Activated CD4-positive, alpha-beta T cell treated with anti-CD3 and anti-CD28 coated beads, Interleukin-2, amount 10 ng/mL, durations not matched to agents 24 days and 14 days (primary cell): ENCODE measurements around the gene ENG. TPM values are rescaled to one million over a fixed set of nuclear protein-coding genes. Genes with fewer than 3 reads are reported as not detected.
A peak's percentile ranks its signal among the peaks of the same experiment; 100 is the strongest.
"Not testable (repeated sequence)": the region's sequence is repeated elsewhere in the genome, so short reads cannot be mapped to it uniquely, and the experiment has no call there.

Source experiments
- DNase-seq: peaks from one replicate; pipeline ENCODE4 v3.0.0; 2022
- H3K27ac Mint-ChIP-seq: one replicate; pipeline ENCODE4 v1.8.0; 2022; ENCODE audit warnings: mild to moderate bottlenecking, mixed read lengths
- H3K27me3 Mint-ChIP-seq: one replicate; pipeline ENCODE4 v1.8.0; 2022; ENCODE audit warnings: mixed read lengths
- H3K36me3 Mint-ChIP-seq: one replicate; pipeline ENCODE4 v1.8.0; 2022; ENCODE audit warnings: low read depth, mild to moderate bottlenecking, mixed read lengths
- H3K4me1 Mint-ChIP-seq: one replicate; pipeline ENCODE4 v1.8.0; 2021; ENCODE audit warnings: mixed read lengths
- H3K4me3 Mint-ChIP-seq: one replicate; pipeline ENCODE4 v1.8.0; 2022; ENCODE audit warnings: mild to moderate bottlenecking, moderate library complexity, mixed read lengths
- H3K9me3 Mint-ChIP-seq: one replicate; pipeline ENCODE4 v1.8.0; 2021; ENCODE audit warnings: mixed read lengths
- intact Hi-C: fragments of 100-400 bp; cut with micrococcal nuclease; formaldehyde crosslinking; loops from one replicate; pipeline ENCODE4 v1.15.1; 2023
- total RNA-seq: library from RNA; stranded (reverse); gene quantifications from 2 replicates; pipeline ENCODE4 v1.2.3, GENCODE V29; 2022

Gene ENG
- total RNA-seq, 1 donor from 2014 or later = 29.9 TPM

DNA sequence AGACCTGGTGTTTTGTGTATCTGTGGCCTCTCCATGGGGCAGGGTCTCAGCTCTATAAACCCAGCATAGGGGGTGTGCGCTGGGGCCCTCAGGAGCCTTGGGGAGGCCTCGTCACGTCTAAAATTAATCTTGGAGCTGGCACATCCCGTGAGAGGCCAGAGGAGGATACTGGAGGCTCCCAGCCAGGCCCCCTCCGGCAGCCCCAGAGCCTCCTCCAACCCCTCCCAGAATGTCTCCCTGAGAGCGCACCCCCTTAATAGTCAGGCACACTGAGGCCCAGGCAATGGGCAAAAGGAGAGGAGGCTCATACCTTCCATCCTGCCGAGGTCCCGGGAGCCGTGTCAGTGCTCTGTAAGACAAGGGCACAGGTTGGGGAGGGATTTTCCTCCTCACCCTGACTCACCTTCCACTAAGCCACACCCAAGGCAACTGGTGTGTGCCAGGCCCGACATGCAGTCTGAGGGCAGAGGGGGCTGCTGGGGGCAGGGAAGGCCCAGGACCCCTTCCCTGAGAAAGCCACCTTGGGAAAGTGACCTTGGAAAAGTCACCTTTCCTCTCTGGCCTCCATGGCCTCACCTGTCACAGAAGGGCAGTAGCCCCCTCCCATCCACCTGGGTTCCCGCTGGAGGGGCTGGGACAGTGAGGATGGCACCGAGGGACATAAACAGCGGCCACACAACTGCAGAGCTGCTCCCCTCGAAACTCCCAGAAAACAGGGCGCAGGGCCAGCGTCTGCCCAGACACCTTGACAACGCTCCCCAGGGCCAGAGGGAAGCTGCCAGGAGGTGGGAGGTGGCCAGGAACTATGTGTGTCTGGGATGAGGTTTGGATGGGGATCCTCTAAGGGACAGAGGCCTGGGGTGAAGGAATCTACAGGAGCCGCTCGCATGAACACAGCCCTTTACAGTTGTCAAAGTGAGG, 20.1 kb upstream of the ENG start:
- no peak overlapping the region for H3K27ac Mint-ChIP-seq
- intact Hi-C loops = no loop called here

DNA sequence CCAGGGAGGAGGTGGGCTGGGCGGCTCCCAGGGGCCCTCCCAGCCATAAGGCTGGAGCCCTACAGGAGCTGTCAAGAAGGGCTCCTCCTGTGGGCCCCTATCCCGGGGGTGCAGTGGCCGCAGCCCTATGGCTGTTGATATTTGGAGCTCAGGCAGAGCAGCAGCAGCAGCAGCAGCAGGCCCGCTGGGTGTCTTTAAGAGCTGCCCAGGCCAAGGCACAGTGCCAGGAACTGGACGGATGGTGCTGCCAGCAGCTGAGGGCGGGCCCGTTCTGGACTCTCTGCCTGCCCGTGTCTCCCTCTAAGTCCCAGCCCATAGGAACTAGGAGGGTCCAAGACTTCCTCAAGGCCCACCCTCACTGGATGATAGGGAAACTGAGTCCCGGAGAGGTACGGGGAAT, 19.4 kb upstream of the ENG start:
- Mint-ChIP-seq H3K4me1 (no peaks in the 10 kb centered on the region), H3K36me3 (peaks cover 4% of the 10 kb centered on the region), H3K9me3 (no peaks in the 10 kb centered on the region), H3K4me3 (no peak overlapping the region), H3K27me3 (no peaks in the 10 kb centered on the region), H3K27ac (no peak overlapping the region)
- intact Hi-C loops = no loop called here
- no peak for DNase-seq

More for the DNA sequence above, 20.1 kb upstream of the ENG start:
- Mint-ChIP-seq H3K27me3 (no peaks in the 10 kb centered on the region), H3K4me1 (no peaks in the 10 kb centered on the region), H3K9me3 (no peaks in the 10 kb centered on the region), H3K36me3 (peaks cover 4% of the 10 kb centered on the region), H3K4me3 (no peak overlapping the region)
- DNase-seq = no peak

DNA sequence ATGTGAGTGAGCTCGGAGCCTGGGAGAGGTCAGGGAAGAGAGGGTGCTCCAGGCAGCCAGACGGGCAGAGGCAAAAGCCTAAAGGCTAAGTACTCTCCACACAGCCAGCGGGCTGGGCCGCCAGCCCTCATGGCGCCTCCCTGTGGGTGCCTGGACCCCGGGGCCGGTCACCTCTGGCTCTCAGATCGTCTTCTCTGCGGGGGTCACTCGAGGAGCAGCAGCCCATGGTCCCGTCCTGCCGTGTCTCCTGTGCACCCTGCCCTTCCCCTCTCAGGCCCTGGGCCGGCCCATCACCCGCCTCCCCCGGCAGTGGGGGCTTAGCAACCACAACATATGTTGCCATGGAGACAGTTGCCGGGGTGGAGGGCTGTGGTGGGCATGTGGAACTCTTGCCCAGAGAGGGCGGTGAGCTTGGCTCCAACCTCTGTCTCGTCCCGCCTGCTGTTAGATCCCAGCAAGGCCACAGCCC, 18.8 kb upstream of the ENG start:
- H3K9me3 Mint-ChIP-seq = no peaks in the 10 kb centered on the region
- no peak overlapping the region for H3K27ac Mint-ChIP-seq
- intact Hi-C loops = no loop called here
- no peak for DNase-seq
- H3K36me3 Mint-ChIP-seq = peaks cover 1% of the 10 kb centered on the region
- no peak overlapping the region for H3K4me3 Mint-ChIP-seq
- H3K4me1 Mint-ChIP-seq = no peaks in the 10 kb centered on the region
- no peaks in the 10 kb centered on the region for H3K27me3 Mint-ChIP-seq

DNA sequence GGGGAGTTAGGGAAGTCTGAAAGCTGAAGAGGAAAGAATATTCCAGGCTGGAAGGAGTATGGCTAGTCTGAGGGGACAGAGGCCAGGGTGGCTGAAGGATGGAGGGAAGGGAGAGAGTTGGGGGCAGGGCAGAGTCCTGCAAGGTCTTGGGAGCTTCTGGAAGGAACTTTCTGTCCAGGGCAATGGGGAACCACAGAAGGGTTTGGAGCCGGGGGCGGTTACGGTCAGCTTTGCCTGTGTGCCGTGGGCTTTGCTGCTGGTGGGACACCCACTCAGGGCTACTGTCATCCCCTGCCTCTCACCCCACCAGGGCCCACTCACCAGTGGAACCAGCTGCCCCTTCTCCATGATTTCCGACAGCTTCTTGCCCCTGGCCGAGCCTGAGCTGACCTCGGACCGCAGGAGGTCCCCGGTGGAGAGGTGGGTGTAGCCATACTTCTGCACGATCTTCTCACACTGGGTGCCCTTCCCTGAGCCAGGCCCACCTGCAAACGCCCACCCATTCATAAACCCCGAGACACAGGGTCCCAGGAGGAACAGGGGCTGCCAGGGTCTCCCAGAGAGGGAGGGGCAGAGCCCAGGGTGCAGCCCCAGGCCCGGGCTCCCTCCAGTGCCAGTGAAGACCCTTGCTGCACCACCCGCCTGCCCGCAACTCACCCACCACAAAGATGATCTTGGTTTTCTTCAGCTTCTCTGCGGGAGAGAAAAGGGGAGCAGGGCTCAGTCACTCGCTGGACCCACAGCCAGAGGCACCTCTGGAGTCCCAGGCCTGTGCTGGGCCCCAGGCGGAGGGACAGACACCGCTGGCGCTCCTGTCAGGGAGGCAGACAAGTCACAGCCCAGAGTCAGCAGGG, 18.1 kb upstream of the ENG start:
- intact Hi-C loops = no loop called here

DNA sequence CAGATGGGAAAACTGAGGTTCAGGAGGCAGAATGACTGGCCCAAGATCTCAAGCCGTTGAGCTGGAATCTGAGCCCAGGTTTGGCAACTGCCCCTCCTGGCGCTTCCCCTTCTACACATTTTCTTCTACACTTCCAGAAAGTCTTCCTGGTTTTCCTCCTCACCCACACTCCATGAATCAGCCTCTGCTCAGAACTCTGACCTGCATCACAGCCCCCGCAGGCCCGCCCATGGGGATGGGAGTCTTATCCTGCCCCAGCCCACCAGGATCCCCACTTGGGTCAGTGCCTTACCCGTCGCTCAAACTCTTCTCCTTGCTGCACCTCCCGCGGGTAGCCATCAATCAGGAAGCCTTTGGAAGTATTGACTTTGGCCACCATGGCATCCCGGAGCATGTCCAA, 17.1 kb upstream of the ENG start:
- intact Hi-C loops = no loop called here
- H3K27ac Mint-ChIP-seq = no peak overlapping the region
- H3K9me3 Mint-ChIP-seq = no peaks in the 10 kb centered on the region
- no peaks in the 10 kb centered on the region for H3K27me3 Mint-ChIP-seq
- H3K4me1 Mint-ChIP-seq = no peaks in the 10 kb centered on the region
- no peak for DNase-seq
- H3K4me3 Mint-ChIP-seq = no peak overlapping the region
- H3K36me3 Mint-ChIP-seq = no peaks in the 10 kb centered on the region

More for the DNA sequence above, 18.1 kb upstream of the ENG start:
- no peak for DNase-seq
- Mint-ChIP-seq H3K4me3 (no peak overlapping the region), H3K4me1 (no peaks in the 10 kb centered on the region), H3K36me3 (no peaks in the 10 kb centered on the region), H3K9me3 (no peaks in the 10 kb centered on the region), H3K27ac (no peak overlapping the region), H3K27me3 (no peaks in the 10 kb centered on the region)

DNA sequence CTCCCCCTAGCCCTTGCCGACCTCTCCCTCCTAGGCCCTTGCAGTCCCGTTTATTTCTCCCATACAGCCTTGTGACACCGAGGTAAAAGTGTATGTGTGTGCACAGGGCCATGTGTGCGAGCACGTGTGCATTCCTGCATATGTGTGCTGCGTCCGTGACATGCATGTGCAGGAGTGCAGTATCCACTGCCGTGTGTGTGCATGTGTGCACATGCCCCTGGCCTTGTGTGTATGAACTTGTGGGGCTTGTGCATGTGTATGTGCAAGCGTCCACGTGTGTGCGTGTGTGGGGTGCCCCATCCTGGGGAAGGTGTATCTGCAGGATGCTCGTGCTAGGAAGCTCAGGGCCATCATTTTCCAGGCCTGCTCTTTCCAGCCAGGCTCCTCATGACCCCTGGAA, 16.4 kb upstream of the ENG start:
- H3K4me1 Mint-ChIP-seq = peaks cover 1% of the 10 kb centered on the region
- H3K27ac Mint-ChIP-seq = no peak overlapping the region
- peaks cover 1% of the 10 kb centered on the region for H3K36me3 Mint-ChIP-seq
- H3K9me3 Mint-ChIP-seq = no peaks in the 10 kb centered on the region
- H3K27me3 Mint-ChIP-seq = no peaks in the 10 kb centered on the region
- H3K4me3 Mint-ChIP-seq = no peak overlapping the region
- DNase-seq = no peak
- intact Hi-C loops = loop anchor here (1.0 kb wide), 1 partner anchor 136 kb away; the partner anchor contains the start of gene TOR2A

DNA sequence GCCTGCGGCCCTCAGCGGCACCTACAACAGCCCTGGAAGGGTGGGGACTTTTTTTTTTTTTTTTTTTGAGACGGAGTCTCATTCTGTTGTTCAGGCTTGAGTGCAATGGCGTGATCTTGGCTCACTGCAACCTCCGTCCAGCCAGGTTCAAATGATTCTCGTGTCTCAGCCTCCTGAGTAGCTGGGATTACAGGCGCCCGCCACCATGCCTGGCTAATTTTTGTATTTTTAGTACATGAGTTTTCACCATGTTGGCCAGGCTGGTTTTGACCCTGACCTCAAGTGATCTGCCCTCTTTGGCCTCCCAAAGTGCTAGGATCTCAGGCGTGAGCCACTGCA, 15.7 kb upstream of the ENG start:
- H3K36me3 Mint-ChIP-seq, H3K4me3 Mint-ChIP-seq: not testable (repeated sequence)

DNA sequence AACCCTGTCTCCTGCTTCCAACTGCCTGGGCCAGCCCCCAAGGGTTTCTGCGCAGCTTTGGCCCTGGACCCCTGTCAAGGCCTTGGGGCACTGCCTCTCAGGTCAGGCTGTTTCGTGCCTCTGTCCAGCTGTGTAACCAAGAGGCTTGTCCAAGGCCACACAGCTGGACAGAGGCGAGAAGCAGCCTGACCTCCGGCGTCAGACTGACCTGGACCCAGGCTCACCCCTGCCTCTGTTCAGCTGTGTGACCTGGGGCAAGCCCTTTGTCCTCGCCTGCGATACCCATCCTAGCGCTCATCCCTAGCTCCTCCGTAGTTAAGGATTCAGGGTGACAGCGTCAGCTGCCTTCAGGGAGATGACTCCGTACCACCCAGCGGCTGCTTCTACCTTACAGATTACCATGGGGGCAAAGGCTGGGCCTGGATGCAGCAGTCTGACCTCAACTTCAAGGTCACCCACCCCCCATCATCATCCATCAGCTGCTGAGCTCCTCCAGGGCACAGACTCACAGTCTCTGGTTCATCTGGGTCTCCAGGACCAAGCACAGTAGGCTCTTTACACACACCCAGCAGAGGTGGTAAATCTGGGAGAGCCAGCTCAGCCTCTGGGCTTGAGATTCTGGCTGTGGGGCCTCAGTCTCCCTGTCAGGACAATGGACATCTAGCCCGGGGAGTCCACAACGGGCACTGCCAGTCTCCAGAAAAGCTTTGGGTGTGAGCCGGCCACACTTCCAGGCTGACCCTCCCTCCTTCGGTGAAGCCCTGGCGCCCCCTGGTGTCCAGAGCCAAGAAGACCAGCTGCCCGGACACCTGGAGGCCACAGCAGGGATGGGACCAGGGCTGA, 15.1 kb upstream of the ENG start:
- peak; percentile 95 for DNase-seq
- intact Hi-C loops = loop anchor here (1.0 to 10.0 kb wide), 4 partner anchors 53 to 255 kb away; partner anchors contain the start of genes CDK9, STXBP1 and TOR2A
- H3K27ac Mint-ChIP-seq = no peak overlapping the region
- peaks cover 3% of the 10 kb centered on the region for H3K36me3 Mint-ChIP-seq
- H3K27me3 Mint-ChIP-seq = no peaks in the 10 kb centered on the region
- H3K4me1 Mint-ChIP-seq = peaks cover 11% of the 10 kb centered on the region
- no peaks in the 10 kb centered on the region for H3K9me3 Mint-ChIP-seq
- H3K4me3 Mint-ChIP-seq = no peak overlapping the region

More for the DNA sequence above, 15.7 kb upstream of the ENG start:
- not testable (repeated sequence) for H3K9me3 Mint-ChIP-seq, H3K4me1 Mint-ChIP-seq, H3K27me3 Mint-ChIP-seq, H3K27ac Mint-ChIP-seq, DNase-seq
- intact Hi-C loops = loop anchor here (1.0 kb wide), 1 partner anchor 135 kb away; the partner anchor contains the start of gene TOR2A

DNA sequence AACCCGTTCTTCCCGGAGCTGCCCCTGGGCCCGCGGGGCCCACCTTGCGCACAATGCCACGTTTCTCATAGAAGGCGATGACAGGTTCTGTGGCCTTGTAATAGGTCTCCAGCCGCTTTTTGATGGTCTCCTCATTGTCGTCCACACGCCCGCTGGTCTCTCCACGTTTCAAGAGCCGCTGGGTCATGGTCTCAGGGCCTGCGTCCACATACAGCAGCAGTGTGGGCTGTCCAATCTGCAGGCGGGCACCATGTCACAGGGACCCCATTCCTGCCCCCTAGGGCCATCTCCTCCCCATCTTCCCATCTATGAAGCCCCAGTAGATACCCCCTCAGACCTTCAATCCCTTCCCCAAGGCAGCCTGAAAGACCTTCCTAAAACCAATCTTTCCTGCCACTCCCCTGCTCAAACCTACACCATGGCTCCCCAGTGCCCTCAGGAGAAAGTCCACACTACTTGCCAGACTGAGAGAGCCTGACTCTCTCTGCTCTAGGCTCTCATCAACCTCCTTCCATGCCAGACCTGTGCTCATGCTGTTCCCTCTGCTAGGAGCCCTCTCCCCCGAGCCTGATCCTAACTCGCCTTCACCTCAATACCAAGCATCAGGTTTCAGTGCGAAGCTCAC, 13.9 kb upstream of the ENG start:
- Mint-ChIP-seq H3K4me1 (peaks cover 11% of the 10 kb centered on the region), H3K27ac (no peak overlapping the region), H3K27me3 (no peaks in the 10 kb centered on the region), H3K36me3 (peaks cover 3% of the 10 kb centered on the region), H3K9me3 (no peaks in the 10 kb centered on the region), H3K4me3 (no peak overlapping the region)
- intact Hi-C loops = loop anchor here (5.0 to 10.0 kb wide), 3 partner anchors 54 to 254 kb away; partner anchors contain the start of genes CDK9 and STXBP1
- no peak for DNase-seq

DNA sequence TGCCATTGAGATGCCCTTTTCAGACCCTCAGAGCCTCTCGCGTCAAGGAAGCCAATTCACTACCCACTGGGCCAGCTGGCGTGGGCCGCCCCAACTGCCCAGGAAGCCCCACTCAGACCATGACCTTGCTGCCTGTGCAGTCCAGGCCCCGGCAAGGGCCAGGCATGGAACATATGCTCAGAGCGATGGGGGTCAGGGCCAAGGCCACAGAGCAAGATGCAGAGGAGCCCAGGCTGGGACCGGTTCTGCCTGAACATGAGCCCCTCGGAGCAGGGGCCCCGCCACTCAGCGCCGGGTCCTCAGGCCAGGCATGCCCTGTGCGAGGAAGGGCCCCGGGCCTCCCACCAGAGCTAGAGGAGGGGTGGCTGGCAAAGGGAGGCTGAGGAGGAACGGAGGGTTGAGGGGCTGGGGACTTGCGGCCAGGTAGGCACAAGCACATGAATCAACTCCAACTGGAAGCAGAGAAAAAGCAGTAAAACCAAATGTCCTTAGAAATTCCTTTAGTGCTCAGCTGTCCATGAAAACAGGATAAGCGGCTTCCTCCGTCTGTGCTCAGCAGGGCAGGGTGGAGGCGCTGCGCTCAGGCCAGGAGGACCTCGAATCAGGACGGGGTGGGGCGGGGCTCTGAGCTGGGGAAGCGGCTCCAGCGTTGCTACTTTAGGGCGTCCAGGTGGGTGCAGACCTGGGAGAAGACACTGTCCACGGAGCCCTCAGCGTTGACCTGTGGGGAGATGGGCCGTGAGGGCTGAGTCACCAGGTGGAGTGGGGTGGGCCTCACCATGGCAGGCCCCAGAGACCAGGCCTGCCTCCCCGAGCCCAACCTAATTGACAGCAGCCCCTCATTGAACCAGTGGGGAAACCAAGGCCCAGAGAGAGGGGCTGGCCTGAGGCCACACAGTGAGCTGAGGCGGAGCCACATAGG, 13.2 kb upstream of the ENG start:
- no peak overlapping the region for H3K4me3 Mint-ChIP-seq
- H3K36me3 Mint-ChIP-seq = peaks cover 3% of the 10 kb centered on the region
- peaks cover 16% of the 10 kb centered on the region for H3K4me1 Mint-ChIP-seq
- no peak for DNase-seq
- no peaks in the 10 kb centered on the region for H3K9me3 Mint-ChIP-seq
- intact Hi-C loops = loop anchor here (5.0 to 10.0 kb wide), 3 partner anchors 55 to 253 kb away; partner anchors contain the start of genes CDK9 and STXBP1
- H3K27ac Mint-ChIP-seq = no peak overlapping the region
- H3K27me3 Mint-ChIP-seq = no peaks in the 10 kb centered on the region

DNA sequence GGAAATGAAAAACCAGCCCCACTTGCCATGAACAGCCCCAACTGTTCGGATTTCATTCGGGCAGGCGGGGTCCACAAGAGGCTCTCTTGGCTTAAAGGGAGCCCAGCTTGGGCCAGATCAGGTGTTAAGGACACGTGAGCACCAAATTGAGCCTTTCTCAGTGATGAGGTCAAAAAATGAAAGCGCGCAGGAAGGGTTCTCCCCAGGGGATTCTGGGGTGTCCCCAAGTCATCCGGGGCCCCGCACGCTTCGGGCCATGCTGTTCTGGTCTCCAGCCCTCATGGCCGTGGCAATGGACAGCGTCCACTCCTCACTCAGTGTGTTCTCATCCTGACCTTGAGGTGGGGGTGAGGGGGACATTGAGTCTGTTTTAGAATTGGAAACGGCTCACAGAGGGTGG, 12.1 kb upstream of the ENG start:
- Mint-ChIP-seq H3K9me3 (no peaks in the 10 kb centered on the region), H3K4me3 (no peak overlapping the region), H3K27me3 (no peaks in the 10 kb centered on the region), H3K36me3 (peaks cover 3% of the 10 kb centered on the region), H3K27ac (no peak overlapping the region), H3K4me1 (peaks cover 25% of the 10 kb centered on the region)
- DNase-seq = no peak
- intact Hi-C loops = loop anchor here (5.0 to 10.0 kb wide), 3 partner anchors 56 to 252 kb away; partner anchors contain the start of genes CDK9 and STXBP1
